ENCODE results near the gene WDR72. TPM values are rescaled to one million over a fixed set of nuclear protein-coding genes. Genes with fewer than 3 reads are reported as not detected.

The WDR72 gene
- total and polyA plus RNA-seq, 2 of the 4 experiments (the other 2 are of a cell fraction), result not detected

- Histone ChIP-seq H3K23ac (ENCODE audit: low read depth, low read length) (no peak overlapping the region), H3K9me3 (ENCODE audit: control insufficient read depth, insufficient read depth, low read length) (0 out of 2 replicates have a peak, but pooled peaks cover 4% of the 10 kb centered on the region), H3K79me1 (ENCODE audit: low read depth in 1 of 2, low read length in 2 of 2) (no peaks in the 10 kb centered on the region), H4K20me1 (ENCODE audit: insufficient read depth, low read length) (no peaks in the 10 kb centered on the region), H4K91ac (ENCODE audit: insufficient read depth, low read depth, low read length) (no peak overlapping the region), H3K4me1 (ENCODE audit: control insufficient read depth, insufficient read depth, low read length) (no peaks in the 10 kb centered on the region), H3K4ac (ENCODE audit: low read depth, low read length) (no peak overlapping the region), H3K18ac (ENCODE audit: low read depth, low read length) (no peak overlapping the region), H4K5ac (ENCODE audit: low read depth, low read length) (no peak overlapping the region), H3K14ac (replicated peaks; ENCODE audit: low read depth, low read length) (no peak overlapping the region), H3K27me3 (ENCODE audit: control insufficient read depth, insufficient read depth, low read length) (no peaks in the 10 kb centered on the region), H2AFZ (replicated peaks; ENCODE audit: low read length, poor library complexity) (no peak overlapping the region), H3K9ac (ENCODE audit: low read depth, low read length) (no peak overlapping the region), H3K27ac (ENCODE audit: insufficient read depth, low read length) (no peak overlapping the region), H3K9me1 (ENCODE audit: insufficient read depth, low read length) (no peaks in the 10 kb centered on the region), H2AK5ac (ENCODE audit: low read depth, low read length) (no peak overlapping the region), H4K8ac (ENCODE audit: low read depth in 2 of 2, low read length in 2 of 2) (no peak overlapping the region), H3K4me3 (ENCODE audit: insufficient read depth, low read depth, low read length) (no peak overlapping the region), H2BK20ac (ENCODE audit: low read depth, low read length) (no peak overlapping the region), H2BK120ac (ENCODE audit: low read depth, low read length) (no peak overlapping the region), H3K56ac (ENCODE audit: extremely low read depth, insufficient read depth, low read length) (no peak overlapping the region), H2BK5ac (ENCODE audit: low read depth, low read length, poor library complexity, severe bottlenecking) (no peak overlapping the region), H2BK15ac (ENCODE audit: low read depth, low read length) (no peak overlapping the region), H2AK9ac (replicated peaks; ENCODE audit: low read depth, low read length, poor library complexity) (no peak overlapping the region), H3K36me3 (ENCODE audit: control insufficient read depth, insufficient read depth, low read length) (no peaks in the 10 kb centered on the region), H3K4me2 (ENCODE audit: low read depth, low read length) (no peak overlapping the region)
- CTCF ChIA-PET, result interaction anchor here (0.6 to 0.8 kb wide), 3 partner anchors 11 to 1462 kb away, joined by 3 to 6 read pairs (median 4); no protein-coding TSS in a partner anchor
- TF ChIP-seq USF2 (IDR thresholded peaks at IDR 0.05; ENCODE audit: low read depth, low read length), result no peak
- peak; percentile 48 for TF ChIP-seq CTCF (conservative IDR thresholded peaks at IDR 0.05; ENCODE audit: low read depth, low read length)
- TF ChIP-seq MAFK (IDR thresholded peaks at IDR 0.05; ENCODE audit: low read depth, low read length), result no peak
- 0 out of 2 replicates have a peak, but pooled peaks have one; percentile 5 for TF ChIP-seq SMC3 (IDR thresholded peaks at IDR 0.05; ENCODE audit: low read depth, low read length)
- BruUV-seq (replicated peaks), result no TSS peak
- WGBS, 2 experiments (ENCODE audit: extremely low coverage in 2 of 2, insufficient read length in 1 of 2), result no CpG with 5 or more reads among the region's 5 CpGs
- DNase-seq, result no peak
- ATAC-seq (ENCODE audit: low read depth), result no peak
- POLR2A ChIA-PET (ENCODE audit: unreplicated experiment), result no interaction called here
- intact Hi-C loops (cut with micrococcal nuclease) (no loop called here), dilution Hi-C loops (cut with HindIII; ENCODE audit: low sequenced_read_pairs, unreplicated experiment) (no loop called here), in situ Hi-C loops (cut with MboI; ENCODE audit: low sequenced_read_pairs) (no loop called here)
These were observed 48.7 kb upstream of the WDR72 start for GRCh38 chr15:53808058-53808706.

Measured in IMR-90 (cell line).